ENCODE measurements around the gene CAMK1D. TPM values are rescaled to one million over a fixed set of nuclear protein-coding genes. Genes with fewer than 3 reads are reported as not detected.

The CAMK1D gene
- total RNA-seq, 3 donors from 2014 or later, result 20.6 to 48.5 (median 32.8) TPM

- no peak for ATAC-seq
- H3K36me3 ChIP-seq (ENCODE audit: low read depth), result no peaks in the 10 kb centered on the region
- TF ChIP-seq, protein P1, sequence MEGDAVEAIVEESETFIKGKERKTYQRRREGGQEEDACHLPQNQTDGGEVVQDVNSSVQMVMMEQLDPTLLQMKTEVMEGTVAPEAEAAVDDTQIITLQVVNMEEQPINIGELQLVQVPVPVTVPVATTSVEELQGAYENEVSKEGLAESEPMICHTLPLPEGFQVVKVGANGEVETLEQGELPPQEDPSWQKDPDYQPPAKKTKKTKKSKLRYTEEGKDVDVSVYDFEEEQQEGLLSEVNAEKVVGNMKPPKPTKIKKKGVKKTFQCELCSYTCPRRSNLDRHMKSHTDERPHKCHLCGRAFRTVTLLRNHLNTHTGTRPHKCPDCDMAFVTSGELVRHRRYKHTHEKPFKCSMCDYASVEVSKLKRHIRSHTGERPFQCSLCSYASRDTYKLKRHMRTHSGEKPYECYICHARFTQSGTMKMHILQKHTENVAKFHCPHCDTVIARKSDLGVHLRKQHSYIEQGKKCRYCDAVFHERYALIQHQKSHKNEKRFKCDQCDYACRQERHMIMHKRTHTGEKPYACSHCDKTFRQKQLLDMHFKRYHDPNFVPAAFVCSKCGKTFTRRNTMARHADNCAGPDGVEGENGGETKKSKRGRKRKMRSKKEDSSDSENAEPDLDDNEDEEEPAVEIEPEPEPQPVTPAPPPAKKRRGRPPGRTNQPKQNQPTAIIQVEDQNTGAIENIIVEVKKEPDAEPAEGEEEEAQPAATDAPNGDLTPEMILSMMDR (IDR thresholded peaks at IDR 0.05), result no peak
- DNase-seq, result no peak
- H3K4me1 ChIP-seq (ENCODE audit: low read depth), result peaks cover 11% of the 10 kb centered on the region
- no peak overlapping the region for H3K4me3 ChIP-seq
- intact Hi-C loops (cut with DNase I, micrococcal nuclease), result no loop called here
- no peaks in the 10 kb centered on the region for H3K9me3 ChIP-seq
Observed at GRCh38 chr10:12622691-12623090, 273.3 kb downstream of the CAMK1D start.

GRCh38 chr10:12625393-12626023 is 276.2 kb downstream of the CAMK1D start:
- no peak for ATAC-seq
- Histone ChIP-seq H3K4me1 (ENCODE audit: low read depth) (peaks cover 25% of the 10 kb centered on the region), H3K4me3 (no peak overlapping the region), H3K9me3 (no peaks in the 10 kb centered on the region), H3K36me3 (ENCODE audit: low read depth) (no peaks in the 10 kb centered on the region)
- intact Hi-C loops (cut with DNase I, micrococcal nuclease), result no loop called here
- no peak for DNase-seq
- TF ChIP-seq, protein P1 (IDR thresholded peaks at IDR 0.05), result no peak

- no peaks in the 10 kb centered on the region for H3K9me3 ChIP-seq
- H3K4me3 ChIP-seq, result no peak overlapping the region
- intact Hi-C loops (cut with DNase I, micrococcal nuclease), result no loop called here
- TF ChIP-seq, protein P1 (IDR thresholded peaks at IDR 0.05), result no peak
- H3K36me3 ChIP-seq (ENCODE audit: low read depth), result no peaks in the 10 kb centered on the region
- DNase-seq (no peak), ATAC-seq (no peak)
- peaks cover 43% of the 10 kb centered on the region for H3K4me1 ChIP-seq (ENCODE audit: low read depth)
Observed at GRCh38 chr10:12628153-12628552, 278.8 kb downstream of the CAMK1D start.

DNA sequence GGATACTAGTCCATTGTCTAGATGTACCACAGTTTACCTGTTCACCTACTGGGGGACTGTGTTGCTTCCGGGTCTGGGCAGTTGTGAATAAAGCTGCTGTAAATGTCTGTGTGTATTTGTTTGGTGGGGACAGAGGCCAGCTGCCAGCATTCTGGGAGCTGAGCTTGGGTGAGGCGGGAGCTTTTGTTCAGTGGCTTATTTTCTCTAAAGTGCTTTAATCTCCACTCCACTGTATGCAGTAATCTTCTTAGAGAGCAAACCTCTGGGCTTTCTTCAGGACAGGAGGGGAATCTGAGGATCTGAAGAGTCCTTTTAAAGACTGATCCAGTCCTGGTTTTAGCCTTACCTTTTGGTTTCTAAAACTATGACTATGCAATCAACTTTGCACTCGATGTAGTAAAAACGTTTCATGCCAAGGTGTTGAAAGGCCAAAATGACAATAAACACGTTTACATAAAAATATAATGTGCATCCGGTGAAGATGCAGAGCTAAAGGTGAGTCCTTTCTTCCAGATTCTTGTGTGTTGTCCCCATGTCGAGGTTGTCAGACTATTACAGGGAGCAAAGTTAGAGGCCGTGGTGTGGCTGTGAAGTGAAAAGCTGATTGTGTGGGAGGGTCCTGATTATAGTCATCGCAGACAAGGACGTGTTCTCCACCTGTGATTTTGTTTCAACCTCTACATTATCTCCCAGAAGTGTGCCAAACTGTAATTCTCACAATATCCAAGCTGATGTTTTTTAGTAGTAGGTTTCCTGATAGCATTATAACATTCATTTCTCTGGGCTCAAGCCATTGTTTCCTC is 279.8 kb downstream of the CAMK1D start:
- peaks cover 43% of the 10 kb centered on the region for H3K4me1 ChIP-seq (ENCODE audit: low read depth)
- DNase-seq, result peak in 1 of 3 donors; percentile 66
- no peak overlapping the region for H3K4me3 ChIP-seq
- TF ChIP-seq, protein P1 (IDR thresholded peaks at IDR 0.05), result no peak
- intact Hi-C loops (cut with DNase I, micrococcal nuclease), result no loop called here
- no peaks in the 10 kb centered on the region for H3K36me3 ChIP-seq (ENCODE audit: low read depth)
- ATAC-seq, result peak; percentile 76
- no peaks in the 10 kb centered on the region for H3K9me3 ChIP-seq

DNA sequence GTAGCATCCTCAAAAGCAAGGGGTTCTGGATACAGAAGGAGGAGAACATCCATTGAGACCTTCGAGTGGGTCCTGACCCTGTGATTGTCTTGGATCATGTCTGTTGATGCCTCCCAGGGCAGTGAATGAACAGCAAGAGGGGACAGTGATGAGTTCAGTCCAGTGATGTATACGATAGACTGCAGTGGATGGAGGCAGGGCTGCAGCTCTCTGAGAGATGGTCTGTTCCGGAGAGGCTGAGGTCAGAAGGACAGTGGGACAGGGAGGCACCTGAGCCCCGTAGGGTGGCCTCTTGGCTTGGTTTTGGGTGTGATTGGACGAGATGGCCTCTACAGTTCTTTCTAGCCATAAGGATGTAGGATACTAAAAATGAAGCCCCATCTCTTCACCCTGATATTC is 280.4 kb downstream of the CAMK1D start:
- H3K4me3 ChIP-seq, result no peak overlapping the region
- no peak for ATAC-seq
- DNase-seq, result no peak
- H3K9me3 ChIP-seq, result no peaks in the 10 kb centered on the region
- TF ChIP-seq, protein P1 (IDR thresholded peaks at IDR 0.05), result no peak
- intact Hi-C loops (cut with DNase I, micrococcal nuclease), result no loop called here
- H3K36me3 ChIP-seq (ENCODE audit: low read depth), result no peaks in the 10 kb centered on the region
- H3K4me1 ChIP-seq (ENCODE audit: low read depth), result peaks cover 43% of the 10 kb centered on the region

All from mucosa of descending colon (tissue), 3 donors.